ENCODE data around the gene PTPRG. TPM values are rescaled to one million over a fixed set of nuclear protein-coding genes. Genes with fewer than 3 reads are reported as not detected.

Gene PTPRG
- total RNA-seq, 4 donors from 2014 or later: 33.5 to 56.6 (median 46.9) TPM

DNA sequence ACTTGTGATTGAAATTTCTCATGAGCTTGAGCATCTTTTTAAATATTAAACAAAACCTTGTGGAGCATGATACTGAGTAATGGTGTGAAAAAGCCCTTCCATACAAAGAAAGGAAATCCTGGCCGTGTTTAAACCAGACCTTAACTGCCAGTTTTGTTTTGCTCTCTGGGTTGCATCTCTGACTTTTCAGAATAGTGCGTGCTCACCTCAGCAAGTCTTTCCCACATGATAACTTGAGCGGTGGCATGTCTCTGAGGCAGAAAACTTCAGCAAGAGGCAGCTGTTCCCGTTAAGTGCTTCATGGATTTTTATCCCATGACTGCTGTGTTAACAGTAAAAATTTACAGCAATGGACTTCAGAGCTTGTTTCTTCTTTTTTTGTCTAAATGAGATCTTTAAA, 418.7 kb downstream of the PTPRG start:
- Histone ChIP-seq H3K36me3 (no peaks in the 10 kb centered on the region), H3K4me3 (no peak overlapping the region), H3K27ac (no peak overlapping the region), H3K27me3 (no peaks in the 10 kb centered on the region), H3K9me3 (no peaks in the 10 kb centered on the region), H3K4me1 (peaks cover 0 to 6% (median 0%) of the 10 kb centered on the region in 4 donors)
- TF ChIP-seq, protein P1, sequence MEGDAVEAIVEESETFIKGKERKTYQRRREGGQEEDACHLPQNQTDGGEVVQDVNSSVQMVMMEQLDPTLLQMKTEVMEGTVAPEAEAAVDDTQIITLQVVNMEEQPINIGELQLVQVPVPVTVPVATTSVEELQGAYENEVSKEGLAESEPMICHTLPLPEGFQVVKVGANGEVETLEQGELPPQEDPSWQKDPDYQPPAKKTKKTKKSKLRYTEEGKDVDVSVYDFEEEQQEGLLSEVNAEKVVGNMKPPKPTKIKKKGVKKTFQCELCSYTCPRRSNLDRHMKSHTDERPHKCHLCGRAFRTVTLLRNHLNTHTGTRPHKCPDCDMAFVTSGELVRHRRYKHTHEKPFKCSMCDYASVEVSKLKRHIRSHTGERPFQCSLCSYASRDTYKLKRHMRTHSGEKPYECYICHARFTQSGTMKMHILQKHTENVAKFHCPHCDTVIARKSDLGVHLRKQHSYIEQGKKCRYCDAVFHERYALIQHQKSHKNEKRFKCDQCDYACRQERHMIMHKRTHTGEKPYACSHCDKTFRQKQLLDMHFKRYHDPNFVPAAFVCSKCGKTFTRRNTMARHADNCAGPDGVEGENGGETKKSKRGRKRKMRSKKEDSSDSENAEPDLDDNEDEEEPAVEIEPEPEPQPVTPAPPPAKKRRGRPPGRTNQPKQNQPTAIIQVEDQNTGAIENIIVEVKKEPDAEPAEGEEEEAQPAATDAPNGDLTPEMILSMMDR (IDR thresholded peaks at IDR 0.05): no peak
- TF ChIP-seq POLR2A (IDR thresholded peaks at IDR 0.05): no peak
- DNase-seq: no peak

- Histone ChIP-seq H3K36me3 (no peaks in the 10 kb centered on the region), H3K4me3 (no peak overlapping the region), H3K27me3 (no peaks in the 10 kb centered on the region), H3K9me3 (no peaks in the 10 kb centered on the region), H3K4me1 (peaks cover 0 to 6% (median 0%) of the 10 kb centered on the region in 4 donors), H3K27ac (no peak overlapping the region)
- no peak for TF ChIP-seq POLR2A (IDR thresholded peaks at IDR 0.05)
- TF ChIP-seq, protein P1 (IDR thresholded peaks at IDR 0.05): no peak
- no peak for DNase-seq
Observed at GRCh38 chr3:61981060-61981459, 419.7 kb downstream of the PTPRG start.

- TF ChIP-seq, protein P1 (IDR thresholded peaks at IDR 0.05): no peak
- no peak for TF ChIP-seq POLR2A (IDR thresholded peaks at IDR 0.05)
- H3K27me3 ChIP-seq: no peaks in the 10 kb centered on the region
- H3K36me3 ChIP-seq: no peaks in the 10 kb centered on the region
- H3K27ac ChIP-seq: no peak overlapping the region
- DNase-seq: no peak
- no peaks in the 10 kb centered on the region for H3K9me3 ChIP-seq
- H3K4me1 ChIP-seq: peaks cover 0 to 6% (median 0%) of the 10 kb centered on the region in 4 donors
- H3K4me3 ChIP-seq: no peak overlapping the region
Observed at GRCh38 chr3:61983479-61983878, 422.1 kb downstream of the PTPRG start.

DNA sequence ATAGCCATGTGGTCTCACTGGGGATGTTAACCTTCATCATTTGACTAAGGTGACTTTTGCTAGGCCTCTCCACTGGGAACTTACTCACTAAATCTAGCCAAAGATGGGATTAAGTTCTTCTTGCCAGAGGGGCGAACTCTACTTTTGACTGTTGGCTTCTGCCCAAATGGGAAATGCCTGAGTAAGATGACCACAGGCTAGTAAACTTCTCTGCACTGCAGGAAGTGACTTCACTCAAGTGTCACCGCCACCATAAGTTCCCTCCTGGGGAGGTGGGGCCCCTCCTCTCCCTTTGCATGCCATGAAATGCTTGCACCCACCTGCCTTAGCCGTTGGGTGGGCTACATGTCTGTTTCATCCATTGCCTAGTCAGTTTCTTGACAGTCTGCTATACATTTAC, 423.6 kb downstream of the PTPRG start:
- no peaks in the 10 kb centered on the region for H3K36me3 ChIP-seq
- H3K27ac ChIP-seq: no peak overlapping the region
- TF ChIP-seq POLR2A (IDR thresholded peaks at IDR 0.05): no peak
- TF ChIP-seq, protein P1 (IDR thresholded peaks at IDR 0.05): no peak
- no peaks in the 10 kb centered on the region for H3K9me3 ChIP-seq
- no peak overlapping the region for H3K4me3 ChIP-seq
- no peaks in the 10 kb centered on the region for H3K27me3 ChIP-seq
- no peak for DNase-seq
- no peaks in the 10 kb centered on the region for H3K4me1 ChIP-seq

GRCh38 chr3:61986473-61986872, 425.1 kb downstream of the PTPRG start:
- no peak overlapping the region for H3K27ac ChIP-seq
- no peak for DNase-seq
- TF ChIP-seq, protein P1 (IDR thresholded peaks at IDR 0.05): no peak
- no peaks in the 10 kb centered on the region for H3K27me3 ChIP-seq
- H3K36me3 ChIP-seq: no peaks in the 10 kb centered on the region
- H3K4me3 ChIP-seq: no peak overlapping the region
- H3K4me1 ChIP-seq: no peaks in the 10 kb centered on the region
- H3K9me3 ChIP-seq: no peaks in the 10 kb centered on the region

GRCh38 chr3:61989681-61990080, 428.3 kb downstream of the PTPRG start:
- Histone ChIP-seq H3K9me3 (no peaks in the 10 kb centered on the region), H3K27me3 (no peaks in the 10 kb centered on the region), H3K4me1 (no peaks in the 10 kb centered on the region), H3K27ac (no peak overlapping the region), H3K4me3 (no peak overlapping the region), H3K36me3 (no peaks in the 10 kb centered on the region)
- DNase-seq: no peak
- TF ChIP-seq, protein P1 (IDR thresholded peaks at IDR 0.05): no peak
- no peak for TF ChIP-seq POLR2A (IDR thresholded peaks at IDR 0.05)
